DMS 273 (cell line): ENCODE data around the gene ST6GALNAC6.

ENCODE experiments used
- DNase-seq: peaks from one replicate; lab custom pipeline; 2025; ENCODE audit not compliant: unreplicated experiment; lab: John Stamatoyannopoulos, UW

ST6GALNAC6 gene

GRCh38 chr9:127934248-127934647 lies 34.8 kb upstream of the ST6GALNAC6 start:
- DNase-seq = no peak

- peak; percentile 68 for DNase-seq
Observed at GRCh38 chr9:127931092-127931881, 31.9 kb upstream of the ST6GALNAC6 start.

- peak; percentile 83 for DNase-seq
Observed at GRCh38 chr9:127930231-127931091, 31.1 kb upstream of the ST6GALNAC6 start, which contains the start of gene PIP5KL1. PIP5KL1 (minus strand) TSS chr9:127930777; CDS start chr9:127930752, 25 bp downstream.

GRCh38 chr9:127929625-127929979 lies 30.2 kb upstream of the ST6GALNAC6 start:
- DNase-seq = no peak

GRCh38 chr9:127928676-127929624 lies 29.5 kb upstream of the ST6GALNAC6 start:
- peak; percentile 55 for DNase-seq

- DNase-seq = peak; percentile 55
Observed at GRCh38 chr9:127927988-127928675, 28.7 kb upstream of the ST6GALNAC6 start.

GRCh38 chr9:127927201-127927987 lies 28.0 kb upstream of the ST6GALNAC6 start:
- DNase-seq = peak; percentile 33

GRCh38 chr9:127926906-127927200 lies 27.4 kb upstream of the ST6GALNAC6 start:
- no peak for DNase-seq

- DNase-seq = no peak
Observed at GRCh38 chr9:127925959-127926905, 26.8 kb upstream of the ST6GALNAC6 start.

GRCh38 chr9:127924736-127925444 lies 25.5 kb upstream of the ST6GALNAC6 start:
- peak; percentile 22 for DNase-seq

GRCh38 chr9:127923771-127924170 lies 24.4 kb upstream of the ST6GALNAC6 start:
- DNase-seq = no peak

GRCh38 chr9:127923046-127923445 lies 23.6 kb upstream of the ST6GALNAC6 start:
- DNase-seq = peak; percentile 82

- DNase-seq = peak; percentile 74
Observed at GRCh38 chr9:127921557-127922120, 22.2 kb upstream of the ST6GALNAC6 start.

- DNase-seq = no peak
Observed at GRCh38 chr9:127920794-127921193, 21.4 kb upstream of the ST6GALNAC6 start.

- peak; percentile 63 for DNase-seq
Observed at GRCh38 chr9:127919253-127919815, 19.9 kb upstream of the ST6GALNAC6 start.

GRCh38 chr9:127918183-127919107 lies 19.0 kb upstream of the ST6GALNAC6 start:
- DNase-seq = peak; percentile 54
